T-helper 9 cell (primary cell): ENCODE data around the gene FAT1.
"Not testable (repeated sequence)": the region's sequence is repeated elsewhere in the genome, so short reads cannot be mapped to it uniquely, and the experiment has no call there.

ENCODE experiments used
- DNase-seq: peaks from one replicate; pipeline ENCODE4 v3.0.0-alpha.2; 2020
- total RNA-seq, 2 donors: gene quantifications; one replicate each; lab custom pipeline; 2026; lab: John Stamatoyannopoulos, UW

The FAT1 gene, protein sequence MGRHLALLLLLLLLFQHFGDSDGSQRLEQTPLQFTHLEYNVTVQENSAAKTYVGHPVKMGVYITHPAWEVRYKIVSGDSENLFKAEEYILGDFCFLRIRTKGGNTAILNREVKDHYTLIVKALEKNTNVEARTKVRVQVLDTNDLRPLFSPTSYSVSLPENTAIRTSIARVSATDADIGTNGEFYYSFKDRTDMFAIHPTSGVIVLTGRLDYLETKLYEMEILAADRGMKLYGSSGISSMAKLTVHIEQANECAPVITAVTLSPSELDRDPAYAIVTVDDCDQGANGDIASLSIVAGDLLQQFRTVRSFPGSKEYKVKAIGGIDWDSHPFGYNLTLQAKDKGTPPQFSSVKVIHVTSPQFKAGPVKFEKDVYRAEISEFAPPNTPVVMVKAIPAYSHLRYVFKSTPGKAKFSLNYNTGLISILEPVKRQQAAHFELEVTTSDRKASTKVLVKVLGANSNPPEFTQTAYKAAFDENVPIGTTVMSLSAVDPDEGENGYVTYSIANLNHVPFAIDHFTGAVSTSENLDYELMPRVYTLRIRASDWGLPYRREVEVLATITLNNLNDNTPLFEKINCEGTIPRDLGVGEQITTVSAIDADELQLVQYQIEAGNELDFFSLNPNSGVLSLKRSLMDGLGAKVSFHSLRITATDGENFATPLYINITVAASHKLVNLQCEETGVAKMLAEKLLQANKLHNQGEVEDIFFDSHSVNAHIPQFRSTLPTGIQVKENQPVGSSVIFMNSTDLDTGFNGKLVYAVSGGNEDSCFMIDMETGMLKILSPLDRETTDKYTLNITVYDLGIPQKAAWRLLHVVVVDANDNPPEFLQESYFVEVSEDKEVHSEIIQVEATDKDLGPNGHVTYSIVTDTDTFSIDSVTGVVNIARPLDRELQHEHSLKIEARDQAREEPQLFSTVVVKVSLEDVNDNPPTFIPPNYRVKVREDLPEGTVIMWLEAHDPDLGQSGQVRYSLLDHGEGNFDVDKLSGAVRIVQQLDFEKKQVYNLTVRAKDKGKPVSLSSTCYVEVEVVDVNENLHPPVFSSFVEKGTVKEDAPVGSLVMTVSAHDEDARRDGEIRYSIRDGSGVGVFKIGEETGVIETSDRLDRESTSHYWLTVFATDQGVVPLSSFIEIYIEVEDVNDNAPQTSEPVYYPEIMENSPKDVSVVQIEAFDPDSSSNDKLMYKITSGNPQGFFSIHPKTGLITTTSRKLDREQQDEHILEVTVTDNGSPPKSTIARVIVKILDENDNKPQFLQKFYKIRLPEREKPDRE (N-terminal part only)
- 0 to 0.63 reads per million in 2 donors for total RNA-seq

DNA sequence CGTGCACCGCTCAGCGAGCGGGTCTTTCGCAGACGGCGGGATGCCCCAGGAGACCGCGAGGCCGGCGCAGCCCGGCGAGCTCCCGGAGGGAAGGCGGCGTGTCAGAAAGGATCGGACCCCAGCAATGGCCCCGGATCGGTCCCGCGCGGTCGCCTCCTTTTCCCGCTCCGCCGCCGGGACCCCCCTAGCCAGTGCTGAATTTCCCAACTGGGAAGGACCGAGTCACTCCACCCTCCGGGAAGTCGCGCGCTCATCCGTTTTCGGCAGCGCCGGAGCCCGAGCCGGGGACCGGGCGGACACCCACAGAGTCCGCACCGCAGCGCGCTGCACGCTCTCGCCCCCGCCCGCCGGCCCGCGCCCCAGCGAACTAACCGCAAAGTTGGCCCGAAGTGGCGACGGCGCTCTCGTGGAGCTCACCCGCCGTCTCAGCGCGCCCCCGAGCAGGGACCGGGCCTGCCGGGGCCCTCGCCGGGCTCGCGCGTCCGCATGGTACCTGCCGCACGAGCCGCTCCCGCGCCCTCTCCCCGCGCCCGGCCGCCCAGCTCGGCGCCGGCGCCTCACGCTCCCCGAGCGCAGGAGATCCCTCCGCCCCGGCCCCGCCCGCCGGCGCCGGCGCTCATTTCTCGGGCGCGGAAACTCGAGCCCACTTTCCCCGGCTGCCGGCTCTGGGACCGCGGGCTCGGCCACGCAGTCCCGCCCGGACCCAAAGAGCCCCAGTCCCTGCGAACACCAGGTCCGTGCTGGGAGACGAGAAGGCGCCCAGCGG is at the start of gene FAT1:
TSS of gene FAT1 (minus strand) at position 565 of the 766 bp plus-strand sequence. CDS start 14,029 bp downstream, outside the sequence.
- DNase-seq: no peak

DNA sequence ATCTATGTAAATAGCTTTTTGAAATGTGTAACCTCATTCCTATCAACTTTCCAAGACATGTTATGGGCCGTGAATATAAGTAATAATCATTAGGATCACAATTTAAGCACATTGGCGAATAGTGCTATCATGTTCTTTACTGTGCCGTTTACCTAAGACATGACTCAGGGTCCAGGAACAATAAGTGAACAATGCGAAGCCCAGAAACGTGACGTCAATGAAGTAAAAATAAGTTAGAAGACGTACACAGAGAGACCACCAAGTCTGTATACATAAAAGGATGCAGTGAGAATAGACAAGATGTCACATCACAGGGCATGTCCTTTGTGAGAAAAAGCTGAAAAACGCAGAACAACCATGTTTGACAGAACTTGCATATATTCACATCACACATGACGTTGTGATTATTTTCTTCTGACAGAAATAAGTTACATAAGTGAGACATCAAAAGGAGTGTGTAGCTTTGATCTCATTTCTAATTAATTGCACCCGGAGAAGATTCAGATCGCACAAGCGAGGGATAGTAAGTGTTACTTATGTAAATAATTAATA is 49.4 kb upstream of the FAT1 start:
- DNase-seq: no peak

DNA sequence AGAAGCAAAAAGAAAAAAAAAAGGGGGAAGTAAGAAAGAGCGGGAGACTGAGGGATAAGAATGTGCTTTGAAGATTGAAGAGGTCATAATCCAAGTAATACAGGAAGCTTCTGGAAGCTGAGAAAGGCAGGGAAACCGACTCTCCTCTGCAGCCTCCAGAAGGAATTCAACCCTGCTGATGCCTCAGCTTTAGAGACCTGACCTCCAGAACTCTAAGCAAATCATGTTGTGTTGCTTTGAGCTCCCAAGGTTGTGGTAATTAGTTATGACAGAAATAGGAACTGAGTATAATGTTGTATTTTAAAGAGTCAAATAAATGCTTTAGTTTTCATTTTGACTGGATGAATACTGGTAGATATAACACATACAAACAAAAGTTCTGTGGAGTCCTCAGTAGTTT is 48.0 kb upstream of the FAT1 start:
- DNase-seq: no peak

DNA sequence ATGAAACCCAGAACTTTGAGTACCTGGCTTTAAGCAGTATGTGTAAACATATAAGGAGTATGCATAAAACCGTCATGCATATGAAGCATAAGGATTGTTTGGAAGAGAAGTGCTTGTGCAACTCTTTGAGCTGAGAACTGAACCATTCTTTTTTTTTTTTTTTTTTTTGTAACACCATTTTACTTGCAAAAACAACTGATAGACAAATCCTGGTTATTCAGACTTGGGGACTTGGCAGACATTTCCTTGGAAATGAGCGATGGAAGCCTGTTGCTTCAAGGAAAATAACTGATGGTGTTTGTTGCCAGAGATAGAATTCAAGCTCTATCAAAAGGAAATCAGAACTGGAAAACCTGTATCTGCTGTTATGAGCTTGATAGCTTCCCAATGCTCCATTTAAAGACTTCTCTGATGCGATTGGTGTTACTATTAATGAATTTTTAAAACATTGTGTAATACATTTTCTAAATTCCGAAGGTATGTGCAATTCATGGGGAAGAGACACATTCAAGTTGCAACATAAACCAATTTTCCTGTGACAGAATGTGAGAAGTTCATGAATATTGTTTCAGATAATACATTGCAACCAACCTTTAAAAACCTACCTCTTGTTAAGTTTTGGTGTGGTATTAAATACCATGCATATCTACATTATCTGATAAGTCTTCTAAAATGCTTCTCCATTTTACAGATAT is 47.0 kb upstream of the FAT1 start:
- DNase-seq: no peak

DNA sequence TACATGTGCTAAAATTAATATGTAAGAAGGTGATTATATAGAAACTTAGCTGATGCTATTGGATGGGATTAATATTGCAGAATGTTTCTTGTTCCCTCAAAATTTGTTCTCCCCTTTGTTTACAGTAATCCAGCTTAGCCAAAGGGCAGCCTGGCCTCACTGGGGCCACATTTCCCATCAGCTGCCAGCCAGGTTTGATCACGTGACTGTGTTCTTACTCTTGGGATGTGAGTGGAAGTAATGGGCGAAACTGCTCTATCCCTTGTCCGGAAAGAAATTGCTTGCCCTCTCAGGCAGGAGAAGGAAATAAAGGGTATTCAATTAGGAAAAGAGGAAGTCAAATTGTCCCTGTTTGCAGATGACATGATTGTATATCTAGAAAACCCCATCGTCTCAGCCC is 44.1 kb upstream of the FAT1 start:
- no peak for DNase-seq

DNA sequence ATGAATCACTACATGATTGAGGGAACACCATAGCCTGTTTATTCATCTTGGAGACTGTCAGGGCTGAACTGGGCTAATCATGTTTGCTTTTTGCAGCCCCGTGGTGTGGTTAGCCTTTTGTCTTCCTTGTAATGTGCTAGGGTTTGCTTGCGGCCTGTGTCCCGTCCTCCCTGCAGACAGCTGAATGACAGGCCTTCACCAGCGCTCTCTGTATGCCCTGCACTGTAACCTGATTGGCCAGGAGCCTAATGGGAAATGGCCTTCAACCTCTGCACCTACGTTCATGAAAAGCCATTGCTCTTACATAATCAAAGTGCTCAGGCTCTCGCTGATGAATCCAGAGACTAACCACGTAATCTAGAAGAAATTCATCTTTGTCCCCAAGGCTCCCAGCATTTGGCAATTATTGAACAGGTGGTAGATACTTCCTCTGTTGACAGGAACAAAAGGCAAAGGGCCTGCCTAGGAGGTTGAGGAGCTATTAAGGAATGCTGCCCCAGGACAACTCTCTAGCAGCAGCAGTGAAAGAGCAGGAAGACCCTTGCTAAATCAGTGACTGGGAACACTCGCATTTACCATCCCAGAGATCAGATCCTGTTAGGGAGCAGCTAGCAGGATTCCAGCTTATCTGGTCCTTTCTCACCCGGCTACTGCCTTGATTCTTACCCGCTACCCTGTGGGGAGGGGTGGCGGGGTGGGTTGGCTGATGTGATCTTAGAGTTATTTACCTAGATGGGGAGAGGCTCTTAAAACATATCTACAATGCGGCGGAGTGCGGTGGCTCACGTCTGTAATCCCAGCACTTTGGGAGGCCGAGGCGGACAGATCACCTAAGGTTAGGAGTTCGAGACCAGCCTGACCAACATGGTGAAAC is 42.3 kb upstream of the FAT1 start:
- no peak for DNase-seq

DNA sequence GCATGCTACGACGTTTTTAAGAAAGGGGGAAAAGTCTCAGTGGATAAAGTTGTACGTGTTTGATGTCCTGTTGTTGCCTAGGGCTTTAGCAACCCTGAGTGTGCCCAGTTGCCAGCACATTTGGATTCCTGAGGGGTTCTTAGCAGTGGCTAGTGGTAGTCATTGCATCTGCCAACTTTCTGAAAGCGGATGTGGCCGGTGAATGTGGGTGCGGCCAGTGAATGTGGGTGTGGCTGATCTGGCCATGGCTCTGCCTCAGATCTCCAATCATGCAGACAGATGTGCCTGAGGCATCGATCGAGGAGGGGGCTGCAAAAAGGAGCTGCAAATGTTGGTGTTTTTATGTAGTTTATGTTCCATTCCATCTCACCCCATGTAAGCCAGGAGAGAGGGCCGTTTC is 41.5 kb upstream of the FAT1 start:
- DNase-seq: no peak

DNA sequence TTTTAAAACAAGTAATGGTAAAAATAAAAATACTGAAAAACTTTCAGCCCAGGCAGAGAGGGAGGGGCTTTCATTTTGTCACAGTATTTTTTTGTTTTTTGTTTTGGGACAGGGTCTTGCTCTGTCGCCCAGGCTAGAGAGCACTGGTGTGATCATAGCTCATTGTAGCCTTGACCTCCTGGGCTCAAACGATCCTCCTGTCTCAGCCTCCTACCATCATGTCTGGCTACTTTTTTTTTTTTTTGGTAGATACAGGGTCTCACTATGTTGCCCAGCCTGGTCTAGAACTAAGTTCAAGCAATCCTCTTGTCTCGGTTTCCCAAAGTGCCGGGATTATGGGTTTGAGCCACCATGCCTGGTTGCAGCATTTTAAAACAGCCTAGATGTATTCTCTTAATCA is 40.8 kb upstream of the FAT1 start:
- DNase-seq: no peak

DNA sequence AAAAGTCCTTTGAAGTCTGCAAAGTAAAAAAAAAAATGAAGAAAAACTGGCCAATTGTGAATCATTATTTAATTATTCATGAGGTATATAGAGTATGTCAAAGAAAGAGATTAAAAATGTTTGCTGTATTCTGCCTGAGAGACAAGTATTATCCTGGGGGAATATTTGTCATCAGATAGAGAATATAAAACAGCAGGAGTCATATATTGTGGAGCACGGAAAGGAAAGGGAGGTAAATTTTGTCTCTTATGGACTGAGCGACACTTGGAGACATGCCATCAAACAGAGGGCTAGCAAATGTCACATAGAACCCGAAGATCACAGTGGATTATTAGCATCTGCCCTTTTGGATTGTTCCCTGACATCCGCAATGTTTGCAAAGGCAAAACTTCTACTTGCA is 39.2 kb upstream of the FAT1 start:
- DNase-seq: no peak

DNA sequence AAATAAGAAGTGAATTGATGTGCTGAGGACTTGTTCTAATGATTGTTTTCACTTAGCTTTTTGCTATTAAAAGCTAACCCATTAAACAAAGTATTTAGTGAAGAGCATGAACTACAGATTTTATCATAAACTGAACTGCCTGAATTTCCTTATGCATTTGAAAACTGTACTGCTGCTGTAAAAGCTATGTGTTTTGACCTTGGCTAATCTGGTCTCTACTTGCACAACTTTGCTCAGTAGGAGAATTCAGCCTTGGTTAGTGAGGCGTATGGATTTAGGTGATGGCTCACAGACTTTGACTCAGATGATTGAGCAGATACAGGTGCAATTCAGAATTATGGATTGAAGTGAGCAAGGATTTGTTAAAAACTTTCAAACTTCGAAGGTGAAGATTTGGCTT is 38.7 kb upstream of the FAT1 start:
- no peak for DNase-seq

DNA sequence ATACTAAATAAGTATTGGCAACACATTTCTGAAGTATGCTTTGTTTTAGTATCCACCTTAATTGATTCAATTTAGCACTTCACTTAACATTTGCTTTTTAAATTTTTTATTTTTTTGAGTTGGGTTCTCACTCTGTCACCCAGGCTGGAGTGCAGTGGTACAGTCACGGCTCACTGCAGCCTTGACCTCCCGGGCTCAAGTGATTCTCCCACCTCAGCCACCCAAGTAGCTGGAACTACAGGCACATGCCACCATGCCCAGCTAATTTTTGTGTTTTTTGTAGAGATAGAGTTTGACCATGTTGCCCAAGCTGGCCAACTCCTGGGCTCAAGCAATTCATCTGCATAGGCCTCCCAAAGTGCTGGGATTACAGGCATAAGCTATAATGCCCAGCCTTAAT is 38.3 kb upstream of the FAT1 start:
- DNase-seq: not testable (repeated sequence)

DNA sequence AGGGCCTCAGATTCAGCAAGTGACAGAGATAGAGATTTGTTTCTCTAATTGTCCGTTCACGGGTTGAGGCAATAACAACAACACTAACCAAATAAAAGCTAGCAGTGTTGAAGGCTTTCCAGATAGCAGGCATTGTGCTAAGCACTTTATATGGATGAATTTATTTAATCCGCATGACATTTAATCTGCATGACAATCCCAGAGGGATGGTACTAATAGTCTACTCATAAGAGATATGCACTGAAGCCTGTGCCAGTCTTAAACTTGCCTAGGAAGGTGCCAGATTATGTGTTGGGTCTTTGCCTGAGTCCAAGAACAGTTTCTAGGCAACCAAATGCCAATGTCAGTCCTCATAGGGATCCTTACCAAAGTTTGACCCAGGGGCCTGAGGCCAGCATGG is 37.7 kb upstream of the FAT1 start:
- no peak for DNase-seq

DNA sequence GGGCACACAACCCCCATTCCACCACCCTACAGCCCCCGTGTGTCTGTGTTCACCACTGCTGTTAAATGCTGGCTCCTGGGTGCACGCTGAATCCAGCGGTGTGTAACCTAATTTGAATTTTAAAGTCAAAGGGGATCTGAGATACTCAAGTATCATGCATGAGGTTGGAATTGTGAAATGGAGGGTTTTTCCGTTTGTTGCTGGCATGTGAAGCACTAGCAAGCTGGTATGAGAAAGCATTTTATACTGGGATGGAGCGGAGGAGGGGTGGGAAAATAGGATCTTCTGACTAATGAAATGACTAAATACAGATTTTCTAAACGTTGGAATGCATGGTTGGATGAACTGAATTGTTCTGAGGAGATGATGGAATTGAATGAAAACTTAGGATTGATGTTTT is 36.9 kb upstream of the FAT1 start:
- no peak for DNase-seq

DNA sequence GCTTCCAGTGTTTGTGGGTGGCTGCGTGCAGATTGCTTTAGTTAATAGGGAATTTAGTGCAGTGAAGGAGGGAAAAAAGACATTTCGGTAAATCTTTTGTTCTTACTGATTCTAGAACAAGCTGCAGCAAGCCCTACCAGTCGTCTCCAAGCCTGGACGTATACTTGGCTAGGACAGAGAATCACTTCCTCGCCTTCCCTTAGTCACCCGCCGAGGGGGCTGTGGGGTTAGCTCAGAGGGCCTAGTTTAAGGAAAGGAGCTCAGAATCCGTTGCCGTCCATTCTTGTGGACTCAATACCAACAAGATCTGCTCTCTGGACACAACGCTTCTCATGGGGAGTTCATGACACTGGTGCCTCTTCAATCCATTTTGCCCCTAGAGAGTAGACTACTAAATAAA is 36.3 kb upstream of the FAT1 start:
- no peak for DNase-seq

DNA sequence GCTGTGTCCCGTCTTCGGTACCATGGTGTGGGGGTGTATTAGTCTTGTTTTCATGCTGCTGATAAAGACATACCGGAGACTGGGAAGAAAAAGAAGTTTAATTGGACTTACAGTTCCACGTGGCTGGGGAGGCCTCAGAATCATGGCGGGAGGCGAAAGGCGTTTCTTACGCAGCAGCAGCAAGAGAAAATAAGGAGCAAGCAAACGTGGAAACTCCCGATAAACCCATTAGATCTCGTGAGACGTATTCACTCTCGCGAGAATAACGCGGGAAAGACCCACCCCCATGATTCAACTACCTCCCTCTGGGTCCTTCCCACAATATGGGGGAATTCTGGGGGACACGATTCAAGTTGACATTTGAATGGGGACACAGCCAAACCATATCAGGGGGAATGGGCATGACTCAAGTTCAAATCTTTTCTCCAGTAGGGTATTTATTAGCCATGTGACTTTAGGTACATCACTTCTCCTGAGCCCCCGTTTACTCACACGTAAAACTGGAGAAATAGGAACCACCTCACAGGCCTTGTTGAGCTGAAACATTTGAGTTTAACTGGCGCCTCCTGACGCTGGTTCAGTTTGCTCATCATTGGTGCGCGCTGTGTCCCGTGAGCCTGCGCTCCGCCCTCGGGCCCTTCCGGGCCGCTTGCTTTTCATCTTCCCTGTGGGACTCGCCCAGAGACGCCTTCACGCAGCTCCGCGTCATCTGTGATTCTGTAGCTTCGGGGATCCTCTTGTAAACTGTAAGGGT is 35.5 kb upstream of the FAT1 start:
- DNase-seq: no peak

DNA sequence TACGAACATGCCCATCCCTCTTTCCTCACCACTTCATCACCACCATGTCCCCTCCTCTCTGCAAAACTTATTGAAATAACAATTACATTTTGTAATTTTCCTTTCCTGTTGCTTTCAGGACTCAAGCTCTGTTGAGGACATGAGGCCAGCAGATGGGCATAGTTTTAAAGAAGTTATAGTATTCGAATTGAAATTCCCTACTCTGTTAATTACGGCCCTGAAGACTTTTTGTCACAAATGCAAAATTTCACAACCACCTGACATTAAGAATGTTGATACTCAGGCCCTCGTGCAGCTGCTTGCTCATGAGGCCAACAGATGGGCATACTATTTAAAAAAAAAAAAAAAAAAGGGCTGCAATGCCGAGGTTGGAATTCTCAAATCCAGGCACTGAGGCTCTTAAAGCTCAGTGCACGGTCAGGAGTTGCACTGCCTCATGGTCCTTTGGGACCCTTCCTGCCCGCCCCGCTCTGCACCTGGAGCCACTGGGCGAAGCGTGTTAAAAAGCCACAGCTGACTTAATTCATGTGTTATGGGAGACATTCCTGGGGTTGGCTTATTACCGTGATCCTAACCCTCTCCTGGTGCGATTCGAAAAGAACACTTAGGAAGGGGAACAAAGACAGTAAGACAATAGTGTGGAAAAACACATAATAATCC is 34.2 kb upstream of the FAT1 start:
- no peak for DNase-seq

DNA sequence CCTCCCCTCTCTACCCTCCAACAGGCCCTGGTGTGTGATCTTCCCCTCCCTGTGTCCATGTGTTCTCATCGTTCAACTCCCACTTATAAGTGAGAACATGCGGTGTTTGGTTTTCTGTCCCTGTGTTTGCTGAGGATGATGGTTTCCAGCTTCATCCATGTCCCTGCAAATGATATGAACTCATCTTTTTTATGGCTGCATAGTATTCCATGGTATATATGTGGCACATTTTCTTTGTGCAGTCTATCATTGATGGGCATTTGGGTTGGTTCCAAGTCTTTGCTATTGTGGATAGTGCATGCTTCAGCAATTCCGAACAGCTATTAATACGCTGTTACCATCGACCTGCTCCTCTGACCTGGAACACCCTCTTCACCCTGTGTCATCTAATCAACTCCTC is 32.9 kb upstream of the FAT1 start:
- DNase-seq: not testable (repeated sequence)

DNA sequence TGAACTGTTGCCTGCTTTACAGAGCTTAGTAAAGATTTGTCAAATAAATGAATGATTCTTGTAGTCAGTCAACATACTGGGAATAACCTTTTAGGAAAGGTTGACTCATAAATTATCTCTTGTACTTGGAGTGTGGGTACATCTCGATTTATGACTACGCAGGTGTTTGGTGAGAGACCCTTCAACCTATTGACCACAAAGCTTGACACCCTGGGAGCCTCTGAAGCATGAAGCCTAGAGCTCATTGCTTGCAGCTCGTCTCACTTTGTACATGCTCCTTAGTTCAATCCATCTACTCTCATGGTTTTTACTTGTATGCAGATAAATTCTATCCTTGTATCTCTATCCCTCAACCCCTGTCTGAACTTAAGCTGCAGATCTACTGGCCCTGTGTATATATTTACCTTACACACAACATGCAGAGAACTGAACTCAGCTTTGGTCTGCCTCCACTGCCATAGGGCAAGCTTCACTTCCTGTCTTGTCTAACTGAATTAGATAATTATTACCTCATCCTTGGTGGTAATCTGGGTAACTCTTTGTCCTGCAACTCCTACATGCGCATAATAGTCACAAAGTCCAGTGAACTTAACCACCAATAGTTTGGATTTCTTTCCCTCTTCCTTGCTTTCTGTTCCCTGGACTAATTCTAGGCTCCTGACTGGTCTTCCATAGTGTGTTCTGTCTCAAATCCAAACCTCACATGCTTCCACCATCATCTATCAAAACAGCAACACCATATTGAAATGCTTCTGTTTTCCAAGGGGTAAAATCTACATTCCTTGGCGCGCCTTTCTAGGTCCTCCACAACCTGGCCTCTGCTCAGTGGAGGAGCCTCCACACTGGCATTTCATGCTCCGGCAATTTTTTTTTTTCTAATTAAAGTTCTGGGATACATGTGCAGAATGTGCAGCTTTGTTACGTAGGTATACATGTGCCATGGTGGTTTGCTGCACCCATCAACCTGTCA is 32.2 kb upstream of the FAT1 start:
- DNase-seq: no peak
